Hematopoietic multipotent progenitor cell treated with erythropoietin and hydrocortisone succinate and interleukin-3 and kit ligand, for 4 days (in vitro differentiated cells): ENCODE measurements around the gene GCFC2.

Source experiments
- DNase-seq: peaks from one replicate; pipeline ENCODE4 v3.0.0-alpha.2; 2015

The GCFC2 gene

DNA sequence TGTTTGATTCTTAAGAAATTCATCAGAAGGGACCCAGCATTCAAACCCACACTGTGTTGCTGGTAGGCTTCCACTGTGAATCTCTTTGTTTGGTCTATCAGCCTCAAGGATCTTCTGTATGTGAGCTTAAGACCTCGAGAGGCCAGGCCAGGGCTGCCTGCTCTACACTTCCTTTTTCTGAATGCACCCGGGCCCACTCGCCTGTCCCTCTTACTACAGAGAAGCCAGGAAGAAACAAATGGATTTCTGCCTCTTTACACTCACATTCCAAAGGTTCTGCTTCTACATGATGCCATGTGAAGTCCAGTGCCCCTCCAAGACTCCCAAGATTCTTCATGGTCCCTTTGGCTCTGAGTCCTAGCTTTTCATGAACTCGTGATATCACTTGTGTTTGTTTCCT lies 89.5 kb downstream of the GCFC2 start:
- no peak for DNase-seq

- no peak for DNase-seq
Measured at GRCh38 chr2:75619956-75620740, 90.6 kb downstream of the GCFC2 start.

GRCh38 chr2:75616933-75617332 lies 93.8 kb downstream of the GCFC2 start:
- no peak for DNase-seq

GRCh38 chr2:75616406-75616805 lies 94.3 kb downstream of the GCFC2 start:
- DNase-seq, result no peak

GRCh38 chr2:75614162-75614651 lies 96.5 kb downstream of the GCFC2 start:
- no peak for DNase-seq

DNA sequence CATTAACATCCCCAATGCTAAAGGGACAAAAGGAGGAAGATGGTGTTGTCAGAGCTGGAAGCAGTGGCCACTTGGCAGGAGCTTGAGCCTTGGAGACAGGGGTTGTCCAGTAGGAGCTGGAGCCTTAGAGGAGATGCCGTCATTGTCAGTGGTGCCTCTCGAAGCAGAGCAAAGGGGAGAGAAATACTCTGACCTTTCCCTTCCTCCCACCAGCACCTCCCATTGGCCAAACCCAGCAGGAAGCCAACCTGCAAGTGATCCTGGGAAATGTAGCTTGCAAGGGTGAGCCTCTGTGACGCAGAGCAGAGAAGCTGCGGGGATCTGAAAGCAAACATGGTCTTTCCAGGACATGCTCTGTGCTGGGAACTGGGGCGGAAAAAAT lies 97.9 kb downstream of the GCFC2 start:
- DNase-seq, result no peak
